ENCODE measurements around the gene LENEP.

Gene LENEP

DNA sequence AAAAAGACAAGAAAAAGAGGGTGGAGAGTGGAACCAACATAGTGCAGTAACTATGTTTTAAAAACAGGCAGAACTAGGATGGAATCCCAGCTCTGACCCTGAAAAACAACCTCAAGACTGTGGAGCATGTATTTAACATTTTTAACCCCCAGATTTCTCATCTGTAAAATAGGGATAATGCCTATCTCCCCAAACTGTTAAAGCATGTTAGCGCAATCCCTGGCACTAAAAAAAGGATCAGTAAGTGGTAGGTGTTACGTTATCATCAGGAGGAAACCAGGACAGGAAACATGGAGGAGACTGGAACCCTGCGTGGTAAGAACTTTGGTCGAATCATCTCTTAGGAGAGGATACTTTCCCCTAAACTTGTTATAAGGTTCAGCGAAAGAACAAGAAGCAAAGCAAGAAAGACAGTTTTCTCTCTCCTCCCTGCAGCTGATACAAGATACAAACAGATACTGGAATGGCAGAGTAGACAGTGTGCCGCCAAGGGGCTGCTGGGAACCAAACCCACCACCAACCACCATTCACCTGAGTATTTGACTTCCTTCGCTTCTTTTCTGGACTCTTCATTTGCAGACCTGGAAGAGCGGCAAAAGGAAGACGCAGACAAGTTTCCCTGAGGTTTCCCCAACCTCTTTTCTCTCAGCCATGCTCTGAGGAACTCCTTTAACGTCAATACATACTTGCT, 32.8 kb upstream of the LENEP start:
- no peak for DNase-seq (ENCODE audit: low spot score)
- FAIRE-seq, result no peak

DNA sequence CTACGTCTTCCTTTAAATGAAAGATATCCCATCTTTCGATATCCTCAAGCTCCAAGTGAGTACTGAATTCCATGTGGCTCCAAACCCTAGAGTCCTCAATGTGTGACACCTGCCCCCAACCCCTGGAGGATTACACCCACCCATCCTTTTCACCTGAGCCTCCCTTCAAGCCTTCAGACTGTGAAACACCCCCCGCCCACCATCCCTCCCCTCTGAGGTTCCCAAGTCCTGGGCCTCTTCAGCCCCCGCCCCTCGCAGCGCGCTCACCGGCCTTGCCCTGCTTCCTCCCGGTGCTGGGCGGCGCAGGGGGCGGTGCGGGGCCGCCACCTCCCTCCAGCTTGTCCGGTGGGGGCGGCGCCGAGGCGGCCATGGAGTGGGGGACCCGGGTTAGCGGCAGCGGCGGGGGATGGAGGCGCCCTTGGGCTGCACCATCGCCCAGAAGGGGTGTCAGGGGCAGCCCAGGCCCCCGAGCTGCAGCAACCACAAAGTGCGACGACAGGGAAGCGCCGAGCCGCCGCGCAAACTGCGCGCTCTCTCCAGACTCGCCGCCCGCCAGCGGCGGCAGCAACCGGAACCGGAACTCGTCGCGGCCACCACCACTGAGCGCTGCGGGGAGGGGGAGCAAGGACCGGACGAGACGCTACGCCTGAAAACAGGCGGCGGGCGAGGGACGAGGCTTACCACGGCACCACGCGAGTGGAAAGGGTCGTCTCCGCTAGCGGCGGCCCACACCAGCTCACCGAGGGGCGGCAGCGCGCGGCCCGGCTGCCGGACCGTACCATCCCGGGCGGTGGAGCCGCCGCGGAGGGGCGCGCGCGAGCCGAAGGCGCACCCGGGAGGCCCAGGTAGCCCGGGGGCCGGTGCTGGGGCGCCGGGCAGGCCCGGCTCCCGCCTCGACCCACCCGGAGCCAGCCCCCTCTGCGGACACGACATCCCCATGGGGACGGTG, 31.9 kb upstream of the LENEP start, which contains the start of gene PYGO2:
TSS of gene PYGO2 (minus strand) at position 576 of the 949 bp plus-strand sequence. CDS start at position 370, 206 bp downstream.
- peak; percentile 85 for DNase-seq (ENCODE audit: low spot score)
- no peak for FAIRE-seq

GRCh38 chr1:154962156-154962749, 31.1 kb upstream of the LENEP start:
- DNase-seq (ENCODE audit: low spot score) (no peak), FAIRE-seq (no peak)

- no peak for DNase-seq (ENCODE audit: low spot score)
- FAIRE-seq, result no peak
Measured at GRCh38 chr1:154962795-154963330, 30.5 kb upstream of the LENEP start.

GRCh38 chr1:154963643-154964042, 29.7 kb upstream of the LENEP start:
- FAIRE-seq (no peak), DNase-seq (ENCODE audit: low spot score) (no peak)

DNA sequence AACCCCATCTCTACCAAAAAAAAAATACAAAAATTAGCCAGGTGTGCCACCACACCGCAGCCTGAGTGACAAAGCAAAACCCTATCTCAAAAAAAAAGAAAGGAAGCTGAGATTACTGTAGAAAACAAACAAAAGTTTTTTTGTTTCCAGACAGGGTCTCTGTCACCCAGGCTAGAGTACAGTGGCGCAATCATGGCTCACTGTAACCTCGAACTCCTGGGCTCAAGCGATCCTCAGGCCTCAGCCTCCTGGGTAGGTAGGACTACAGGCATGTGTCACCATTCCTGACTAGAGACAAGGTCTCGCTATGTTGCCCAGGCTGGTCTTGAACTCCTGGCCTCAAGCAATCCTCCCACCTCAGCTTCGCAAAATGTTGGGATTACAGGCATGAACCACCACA, 29.0 kb upstream of the LENEP start:
- DNase-seq (ENCODE audit: low spot score) (no peak), FAIRE-seq (no peak)

DNA sequence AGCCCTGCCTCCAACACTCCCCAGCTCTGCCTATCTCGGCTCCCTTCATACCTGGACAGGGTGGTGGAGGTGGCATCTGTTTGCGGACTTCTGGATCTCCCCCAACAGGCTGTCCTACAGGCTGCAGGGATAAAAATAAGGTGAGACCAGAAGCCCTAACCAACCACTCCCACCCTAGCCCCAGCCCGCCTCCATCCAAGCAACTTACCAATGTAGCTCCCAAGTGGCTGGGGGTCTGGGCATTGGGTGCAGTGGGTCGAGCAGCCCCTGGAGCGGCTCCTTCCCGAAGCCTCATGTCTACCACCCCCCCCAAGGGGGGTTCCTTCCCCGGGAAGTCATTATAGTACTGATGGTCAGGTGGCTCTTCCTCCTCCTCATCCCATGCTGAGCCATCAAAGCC, 27.3 kb upstream of the LENEP start:
- FAIRE-seq (no peak), DNase-seq (ENCODE audit: low spot score) (no peak)

GRCh38 chr1:154967331-154967950, 25.9 kb upstream of the LENEP start:
- DNase-seq (ENCODE audit: low spot score) (no peak), FAIRE-seq (no peak)

DNA sequence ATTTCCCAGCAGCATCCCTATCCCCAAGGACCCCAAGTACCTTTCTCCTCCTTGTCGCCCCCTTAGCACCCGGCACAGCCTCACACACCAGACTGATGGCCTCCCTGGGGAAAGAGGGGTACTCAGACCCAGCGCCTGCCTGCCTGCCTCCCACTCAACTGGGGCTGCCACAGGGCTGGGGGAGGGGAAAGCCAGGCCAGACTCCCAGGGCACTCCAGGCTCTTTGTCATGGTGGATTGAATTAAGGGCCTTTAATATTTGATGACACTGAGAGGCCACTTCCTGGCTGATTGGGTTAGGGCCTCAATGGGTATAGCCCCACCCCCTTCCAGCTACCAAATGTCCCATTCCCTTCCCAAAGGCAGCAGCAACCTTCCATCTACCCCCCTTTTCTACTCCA, 24.7 kb upstream of the LENEP start:
- FAIRE-seq, result no peak
- no peak for DNase-seq (ENCODE audit: low spot score)

GRCh38 chr1:154969246-154969645, 24.1 kb upstream of the LENEP start:
- no peak for FAIRE-seq
- DNase-seq (ENCODE audit: low spot score), result no peak

GRCh38 chr1:154969860-154970452, 23.4 kb upstream of the LENEP start:
- FAIRE-seq, result no peak
- no peak for DNase-seq (ENCODE audit: low spot score)

DNA sequence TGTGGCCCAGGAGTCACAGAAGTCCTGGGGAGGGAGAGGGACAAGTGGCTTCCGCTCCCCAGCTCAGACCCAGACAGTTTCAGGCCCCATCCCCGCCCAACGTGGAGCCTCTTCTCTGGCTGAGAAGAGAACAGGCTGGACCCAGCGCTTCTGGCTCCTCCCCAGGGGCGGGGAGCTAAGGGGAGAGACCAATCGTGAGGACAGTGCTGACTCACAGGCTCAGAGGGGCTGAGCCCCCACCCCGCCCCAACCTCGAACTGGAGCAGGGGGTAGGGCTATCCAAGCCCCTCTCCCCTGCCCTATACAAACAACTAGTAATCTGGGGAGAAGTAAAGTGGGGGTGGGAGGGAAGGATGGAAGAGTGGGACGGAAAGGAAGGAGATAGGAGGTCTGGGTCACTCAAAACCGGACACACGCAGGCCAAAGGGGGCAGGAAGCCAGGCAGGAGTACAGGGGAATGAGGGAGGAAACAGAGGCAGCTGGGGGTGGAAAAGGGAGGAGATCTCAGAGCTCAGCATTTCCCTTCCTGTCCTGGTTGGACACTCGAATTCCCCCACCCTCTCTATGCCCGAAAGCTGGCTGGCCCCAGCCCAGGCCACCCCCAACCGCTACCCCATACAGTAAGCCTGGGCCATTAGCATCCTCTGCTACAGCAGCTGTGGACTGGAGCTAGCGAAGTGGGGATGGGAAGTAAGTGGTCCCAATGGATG, 22.6 kb upstream of the LENEP start, which contains the start of gene SHC1:
TSS of gene SHC1 (minus strand) at position 117 of the 710 bp plus-strand sequence. CDS start 221 bp downstream, outside the sequence.
- FAIRE-seq, result no peak

GRCh38 chr1:154971341-154971998, 21.9 kb upstream of the LENEP start:
- FAIRE-seq (no peak), DNase-seq (ENCODE audit: low spot score) (no peak)

More for the DNA sequence above, 22.6 kb upstream of the LENEP start, which contains the start of gene SHC1:
- peak; percentile 93 for DNase-seq (ENCODE audit: low spot score)

- DNase-seq (ENCODE audit: low spot score), result no peak
- no peak for FAIRE-seq
Measured at GRCh38 chr1:154972213-154972516, 21.2 kb upstream of the LENEP start.

DNA sequence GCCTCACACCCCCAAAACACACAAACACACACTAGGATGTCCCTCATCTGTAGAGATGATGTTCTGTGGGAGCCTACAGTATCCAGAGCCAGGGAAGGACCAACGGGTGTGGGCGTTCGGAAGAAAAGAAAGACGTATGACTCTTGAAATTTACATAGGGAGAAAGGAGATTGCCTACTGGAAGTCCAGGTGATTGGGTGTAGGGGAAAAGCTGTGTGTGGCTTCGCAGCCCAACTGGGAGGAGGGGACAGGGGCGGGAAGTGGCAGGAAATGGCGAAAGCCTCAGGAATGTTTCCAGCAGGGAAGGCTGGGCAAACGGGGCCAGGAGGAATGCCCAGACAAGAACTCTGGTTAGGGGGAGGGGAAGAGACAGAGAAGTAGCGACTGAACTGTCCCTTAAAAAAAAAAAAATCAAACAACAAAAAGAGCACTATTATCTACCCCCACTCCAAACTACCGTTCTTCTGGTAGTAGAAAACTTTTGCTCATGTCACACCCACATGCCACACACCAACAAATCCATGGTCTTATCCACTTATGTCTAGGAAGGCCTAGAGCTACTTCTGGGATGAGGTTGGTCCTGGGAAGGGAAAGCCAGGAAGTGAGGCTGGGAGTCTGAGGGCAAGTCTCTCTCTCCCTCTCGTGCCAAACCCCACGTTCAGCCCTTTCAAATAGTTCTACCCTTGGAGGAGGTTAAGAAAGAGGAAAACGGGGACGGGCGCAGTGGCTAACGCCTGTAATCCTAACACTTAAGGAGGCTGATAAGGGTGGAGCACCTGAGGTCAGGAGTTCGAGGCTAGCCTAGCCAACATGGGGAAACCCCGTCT, 20.7 kb upstream of the LENEP start:
- DNase-seq (ENCODE audit: low spot score) (peak; percentile 86), FAIRE-seq (no peak)

DNA sequence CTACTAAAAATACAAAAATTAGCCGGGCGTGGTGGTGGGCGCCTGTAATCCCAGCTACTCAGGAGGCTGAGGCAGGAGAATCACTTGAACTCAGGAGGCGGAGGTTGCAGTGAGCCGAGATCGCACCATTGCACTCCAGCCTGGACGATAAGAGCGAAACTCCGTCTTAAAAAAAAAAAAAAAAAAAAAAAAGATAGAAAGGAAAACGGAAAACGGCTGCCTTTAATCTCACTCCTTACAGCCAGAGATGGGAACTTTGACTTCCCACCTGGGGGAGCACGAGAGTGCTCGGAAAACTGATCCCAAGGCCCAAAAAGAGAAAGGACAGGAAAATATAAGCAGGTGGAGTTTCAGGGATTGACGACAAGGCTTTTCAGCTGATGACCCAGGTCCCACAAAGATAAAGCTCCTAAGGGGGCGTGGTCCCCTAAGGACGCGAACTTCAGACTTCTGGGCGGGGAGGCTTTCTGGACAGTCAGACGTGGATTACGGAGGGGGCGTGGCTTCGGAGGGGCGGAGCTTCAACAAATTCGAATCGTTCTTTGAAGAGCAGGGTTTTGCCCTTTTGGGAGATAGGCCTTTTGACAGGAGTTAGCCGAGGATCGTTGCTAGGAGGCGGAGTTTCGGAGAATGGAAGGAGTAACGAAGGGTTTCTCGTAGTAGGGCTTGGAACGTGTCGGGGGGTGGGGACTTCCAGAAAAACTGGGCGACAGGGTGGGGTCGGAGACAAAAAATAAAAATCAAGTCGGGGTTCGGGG, 19.9 kb upstream of the LENEP start:
- FAIRE-seq (no peak), DNase-seq (ENCODE audit: low spot score) (peak; percentile 82)

- FAIRE-seq (peak; percentile 30), DNase-seq (ENCODE audit: low spot score) (peak; percentile 93)
Measured at GRCh38 chr1:154974102-154974807, 19.1 kb upstream of the LENEP start, which contains the start of gene CKS1B. Gene CKS1B, plus strand, starts transcription at chr1:154974681. Its CDS starts 65 bp downstream, at chr1:154974746.

Data from urothelium cell line (cell line).